HEK293 (cell line): ENCODE data around the gene MECR.
"Not testable (repeated sequence)": the region's sequence is repeated elsewhere in the genome, so short reads cannot be mapped to it uniquely, and the experiment has no call there.

Source experiments
- CTCF ChIA-PET: fragments of 350-600 bp; formaldehyde crosslinking; extraction: SDS; loops from one replicate; lab custom pipeline; 2021; ENCODE audit warnings: antibody characterized with exemption; lab: Yijun Ruan, JAX
- POLR2A ChIA-PET: fragments of 300-600 bp; formaldehyde crosslinking; extraction: SDS; loops from one replicate; lab custom pipeline; 2020; ENCODE audit warnings: antibody characterized with exemption, inconsistent platforms; lab: Yijun Ruan, JAX
- H3K27ac ChIP-seq: fragments of 200-500 bp; sonication (Bioruptor generic); 2 replicates; pipeline ENCODE4 v1.5.1; 2014; ENCODE audit warnings: low read depth, low read length, control low read depth, inconsistent platforms; ENCODE audit errors: extremely low read depth
- H3K36me3 ChIP-seq, 2 experiments: fragments of 200-500 bp in 1 of 2; sonication (Bioruptor generic) in 1 of 2; 1 replicate in 1 of 2; 2 replicates in 1 of 2; pipeline ENCODE4 v1.5.1; 2014 to 2017; ENCODE audit warnings: inconsistent platforms in 2 of 2, low read length in 2 of 2; ENCODE audit not compliant: control insufficient read depth in 2 of 2, insufficient read depth in 1 of 2
- H3K4me1 ChIP-seq: fragments of 200-500 bp; sonication (Bioruptor generic); 2 replicates; pipeline ENCODE4 v1.5.1; 2014; ENCODE audit warnings: mild to moderate bottlenecking, low read length, inconsistent platforms; ENCODE audit not compliant: control insufficient read depth, insufficient read depth
- H3K4me3 ChIP-seq: 2 replicates; pipeline ENCODE4 v1.5.1; 2011; ENCODE audit warnings: low read depth, mild to moderate bottlenecking, control low read depth, low read length, moderate library complexity
- H3K9me3 ChIP-seq: fragments of 200-500 bp; sonication (Bioruptor generic); 2 replicates; pipeline ENCODE4 v1.5.1; 2014; ENCODE audit warnings: low read depth, low read length, inconsistent platforms; ENCODE audit not compliant: control insufficient read depth, insufficient read depth
- PRDM4 ChIP-seq: fragments of 450-650 bp; formaldehyde crosslinking; IDR thresholded peaks from 2 replicates; pipeline ENCODE4 v1.5.1; 2017; ENCODE audit warnings: missing biosample characterization, missing genetic modification characterization
- SCRT1 ChIP-seq: fragments of 450-650 bp; formaldehyde crosslinking; IDR thresholded peaks from 2 replicates; pipeline ENCODE4 v1.5.1; 2016; ENCODE audit warnings: missing biosample characterization, missing genetic modification characterization, borderline replicate concordance
- SCRT2 ChIP-seq: fragments of 450-650 bp; formaldehyde crosslinking; IDR thresholded peaks from 2 replicates; pipeline ENCODE4 v1.5.1; 2016; ENCODE audit warnings: missing biosample characterization, missing genetic modification characterization
- SP7 ChIP-seq: fragments of 450-650 bp; formaldehyde crosslinking; IDR thresholded peaks from 2 replicates; pipeline ENCODE4 v1.5.1; 2016; ENCODE audit warnings: missing biosample characterization, missing genetic modification characterization
- ZBTB1 ChIP-seq: fragments of 450-650 bp; formaldehyde crosslinking; IDR thresholded peaks from 2 replicates; pipeline ENCODE4 v1.5.1; 2016; ENCODE audit warnings: missing biosample characterization, missing genetic modification characterization
- ZBTB11 ChIP-seq: fragments of 450-650 bp; formaldehyde crosslinking; conservative IDR thresholded peaks from 2 replicates; pipeline ENCODE4 v1.5.1; 2016; ENCODE audit warnings: low read depth, missing biosample characterization, missing genetic modification characterization
- ZFP69B ChIP-seq: fragments of 450-650 bp; formaldehyde crosslinking; IDR thresholded peaks from 2 replicates; pipeline ENCODE4 v1.5.1; 2016; ENCODE audit warnings: missing biosample characterization, missing genetic modification characterization
- ZNF239 ChIP-seq: fragments of 450-650 bp; formaldehyde crosslinking; IDR thresholded peaks from 2 replicates; pipeline ENCODE4 v1.5.1; 2016; ENCODE audit warnings: missing biosample characterization, missing genetic modification characterization
- ZNF26 ChIP-seq: fragments of 450-650 bp; formaldehyde crosslinking; IDR thresholded peaks from 2 replicates; pipeline ENCODE4 v1.5.1; 2016; ENCODE audit warnings: missing biosample characterization, missing genetic modification characterization
- ZNF777 ChIP-seq: fragments of 450-650 bp; formaldehyde crosslinking; IDR thresholded peaks from 2 replicates; pipeline ENCODE4 v1.5.1; 2017; ENCODE audit warnings: missing biosample characterization, missing genetic modification characterization, borderline replicate concordance

The MECR gene

GRCh38 chr1:29222686-29223085, 8.0 kb downstream of the MECR start (continued):
- no peak for TF ChIP-seq ZNF777 (tag by site-specific recombination)
- no peak for TF ChIP-seq ZFP69B
- no peak for TF ChIP-seq ZBTB1 (tag by site-specific recombination)
- no peak for TF ChIP-seq ZBTB11 (tag by site-specific recombination)
- TF ChIP-seq, all 188 proteins: peak for 0

- H3K27ac ChIP-seq, POLR2A ChIA-PET, H3K4me1 ChIP-seq, H3K9me3 ChIP-seq, H3K4me3 ChIP-seq: not testable (repeated sequence)
- peaks cover 0 to 42% of the 10 kb centered on the region in 2 experiments; a peak in 2 of 3 replicates for H3K36me3 ChIP-seq
- peak; percentile 72; the same call in 1 of the 2 replicates for TF ChIP-seq ZNF239 (tag by site-specific recombination)
- CTCF ChIA-PET = interaction anchor here (1.0 kb wide), 1 partner anchor 19 kb away, joined by 3 read pairs; no protein-coding TSS in a partner anchor
Measured at GRCh38 chr1:29222260-29222659, 8.5 kb downstream of the MECR start.

- ChIA-PET CTCF (interaction anchor here (0.6 kb wide), 1 partner anchor 1358 kb away, joined by 3 read pairs; no protein-coding TSS in a partner anchor), POLR2A (no interaction called here)
- TF ChIP-seq SCRT2 (tag by site-specific recombination) (peak; percentile 89), SCRT1 (tag by site-specific recombination) (peak; percentile 80), PRDM4 (tag by site-specific recombination) (no peak)
- H3K4me1 ChIP-seq = no peaks in the 10 kb centered on the region
- no peak overlapping the region for H3K4me3 ChIP-seq
- no peak overlapping the region for H3K27ac ChIP-seq
- no peaks in the 10 kb centered on the region for H3K9me3 ChIP-seq
- peaks cover 0 to 47% of the 10 kb centered on the region in 2 experiments; a peak in 2 of 3 replicates for H3K36me3 ChIP-seq
Measured at GRCh38 chr1:29221296-29221695, 9.4 kb downstream of the MECR start.

- H3K36me3 ChIP-seq = peaks cover 14 to 55% of the 10 kb centered on the region in 2 experiments; a peak in 2 of 3 replicates
Measured at GRCh38 chr1:29218223-29218622, 12.5 kb downstream of the MECR start.

More at GRCh38 chr1:29218223-29218622, 12.5 kb downstream of the MECR start:
- H3K9me3 ChIP-seq = no peaks in the 10 kb centered on the region
- H3K4me3 ChIP-seq = no peak overlapping the region
- peak; percentile 88 for TF ChIP-seq SP7
- TF ChIP-seq ZNF26 = no peak
- CTCF ChIA-PET = interaction anchor here (2.5 kb wide), 1 partner anchor 16 kb away, joined by 7 read pairs; no protein-coding TSS in a partner anchor
- POLR2A ChIA-PET = interaction anchor here (2.0 kb wide), 1 partner anchor 13 kb away, joined by 7 read pairs; the partner anchor contains the start of gene MECR
- no peak overlapping the region for H3K27ac ChIP-seq
- no peaks in the 10 kb centered on the region for H3K4me1 ChIP-seq
